Thyroid gland (tissue), 4 donors: ENCODE results near the gene TSPO. TPM values are rescaled to one million over a fixed set of nuclear protein-coding genes. Genes with fewer than 3 reads are reported as not detected.

Experiments used
- DNase-seq, 2 donors: peaks; one replicate each; pipeline ENCODE4 v3.0.0-alpha.2; 2019
- H3K27ac ChIP-seq, 3 donors: fragments of 200-600 bp; sonication (generic); 1 replicate in 2 of 3; 2 replicates in 1 of 3; pipeline ENCODE4 v1.5.1; 2016 to 2019; ENCODE audit warnings: mild to moderate bottlenecking in 1 of 3, moderate library complexity in 1 of 3
- H3K27me3 ChIP-seq: fragments of 200-600 bp; sonication (generic); one replicate; pipeline ENCODE4 v1.5.1; 2019
- H3K36me3 ChIP-seq, 2 donors: fragments of 200-600 bp; sonication (generic); one replicate each; pipeline ENCODE4 v1.5.1; 2016 to 2019
- H3K4me1 ChIP-seq, 2 donors: fragments of 200-600 bp; sonication (generic); one replicate each; pipeline ENCODE4 v1.5.1; 2017 to 2019
- H3K4me3 ChIP-seq, 3 donors: fragments of 200-600 bp; sonication (generic); replicated peaks in 1 of 3; 1 replicate in 2 of 3; 2 replicates in 1 of 3; pipeline ENCODE4 v1.5.1; 2016; ENCODE audit warnings: mild to moderate bottlenecking in 1 of 3
- H3K9me3 ChIP-seq: fragments of 200-600 bp; sonication (generic); one replicate; pipeline ENCODE4 v1.5.1; 2017
- POLR2A ChIP-seq, 2 donors: fragments of 450-650 bp; IDR thresholded peaks; one replicate each; pipeline ENCODE4 v1.6.1; 2017; ENCODE audit warnings: antibody characterized with exemption in 2 of 2, mild to moderate bottlenecking in 2 of 2, moderate library complexity in 1 of 2
- WGBS, 2 donors: methylation state at CpG; one replicate each; pipeline ENCODE4 v1.1.5; 2017; 5-methylcytosine and 5-hydroxymethylcytosine counted together
- intact Hi-C: fragments of 100-400 bp; cut with DNase I; formaldehyde crosslinking; loops from one replicate; pipeline ENCODE4 v1.15.1; 2023
- total RNA-seq, 4 donors: library from RNA; depleted of rRNA; stranded (reverse); fragments of >200 nt; gene quantifications; one replicate each; pipeline ENCODE4 v1.2.3, GENCODE V29; 2016
- TF ChIP-seq, protein P1 (sequence below), 6 experiments: fragments of 200-600 bp in 3 of 6; fragments of 450-650 bp in 3 of 6; sonication (generic) in 3 of 6; IDR thresholded peaks; one replicate each; pipeline ENCODE4 v1.5.1; 2016 to 2019; ENCODE audit warnings: antibody characterized with exemption in 6 of 6, mild to moderate bottlenecking in 2 of 6, inconsistent platforms in 1 of 6, moderate library complexity in 1 of 6

Gene TSPO
- total RNA-seq, 4 donors from 2014 or later = 87.4 to 234 (median 170) TPM

- Histone ChIP-seq H3K4me1 (no peaks in the 10 kb centered on the region), H3K4me3 (no peak overlapping the region), H3K36me3 (no peaks in the 10 kb centered on the region), H3K27me3 (no peaks in the 10 kb centered on the region), H3K27ac (no peak overlapping the region), H3K9me3 (no peaks in the 10 kb centered on the region)
- no peak for DNase-seq
- TF ChIP-seq, protein P1, sequence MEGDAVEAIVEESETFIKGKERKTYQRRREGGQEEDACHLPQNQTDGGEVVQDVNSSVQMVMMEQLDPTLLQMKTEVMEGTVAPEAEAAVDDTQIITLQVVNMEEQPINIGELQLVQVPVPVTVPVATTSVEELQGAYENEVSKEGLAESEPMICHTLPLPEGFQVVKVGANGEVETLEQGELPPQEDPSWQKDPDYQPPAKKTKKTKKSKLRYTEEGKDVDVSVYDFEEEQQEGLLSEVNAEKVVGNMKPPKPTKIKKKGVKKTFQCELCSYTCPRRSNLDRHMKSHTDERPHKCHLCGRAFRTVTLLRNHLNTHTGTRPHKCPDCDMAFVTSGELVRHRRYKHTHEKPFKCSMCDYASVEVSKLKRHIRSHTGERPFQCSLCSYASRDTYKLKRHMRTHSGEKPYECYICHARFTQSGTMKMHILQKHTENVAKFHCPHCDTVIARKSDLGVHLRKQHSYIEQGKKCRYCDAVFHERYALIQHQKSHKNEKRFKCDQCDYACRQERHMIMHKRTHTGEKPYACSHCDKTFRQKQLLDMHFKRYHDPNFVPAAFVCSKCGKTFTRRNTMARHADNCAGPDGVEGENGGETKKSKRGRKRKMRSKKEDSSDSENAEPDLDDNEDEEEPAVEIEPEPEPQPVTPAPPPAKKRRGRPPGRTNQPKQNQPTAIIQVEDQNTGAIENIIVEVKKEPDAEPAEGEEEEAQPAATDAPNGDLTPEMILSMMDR (IDR thresholded peaks at IDR 0.05) = no peak
- no peak for TF ChIP-seq POLR2A (IDR thresholded peaks at IDR 0.05)
- 72 to 85% methylated on average over 5 of the region's 5 CpGs for WGBS, 2 donors
- intact Hi-C loops = no loop called here
Observed at GRCh38 chr22:43205748-43206508, 54.6 kb downstream of the TSPO start.

GRCh38 chr22:43206509-43207161 is 55.3 kb downstream of the TSPO start:
- no peaks in the 10 kb centered on the region for H3K36me3 ChIP-seq
- no peak for DNase-seq
- H3K27me3 ChIP-seq = no peaks in the 10 kb centered on the region
- H3K4me1 ChIP-seq = no peaks in the 10 kb centered on the region
- TF ChIP-seq, protein P1 (IDR thresholded peaks at IDR 0.05) = no peak
- TF ChIP-seq POLR2A (IDR thresholded peaks at IDR 0.05) = no peak
- H3K4me3 ChIP-seq = no peak overlapping the region
- no peaks in the 10 kb centered on the region for H3K9me3 ChIP-seq
- no peak overlapping the region for H3K27ac ChIP-seq
- intact Hi-C loops = no loop called here
- WGBS, 2 donors = 71 to 72% methylated on average over 19 to 22 of the region's 23 CpGs

DNA sequence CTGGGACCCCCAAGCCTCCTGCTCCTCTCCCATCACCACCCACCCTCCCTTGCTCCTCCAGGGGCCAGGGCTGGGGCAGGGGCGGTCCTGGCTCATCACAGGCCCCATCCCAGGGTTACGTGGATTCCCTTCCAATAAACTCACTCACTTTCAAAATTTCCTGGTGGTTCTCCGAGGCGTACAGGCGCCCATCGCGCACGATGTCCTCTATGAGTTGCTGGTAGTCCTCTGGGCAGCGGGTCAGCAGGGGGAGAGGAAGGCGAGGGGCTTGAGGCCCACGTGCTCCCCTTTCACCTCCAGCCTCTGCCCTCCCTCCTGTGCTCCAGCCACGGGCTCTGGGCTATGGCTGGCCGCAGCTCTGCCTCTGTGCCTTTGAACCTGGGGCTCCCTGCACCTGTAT is 56.0 kb downstream of the TSPO start:
- intact Hi-C loops = no loop called here
- WGBS, 2 donors = 89% methylated on average over 12 to 13 of the region's 13 CpGs
- no peaks in the 10 kb centered on the region for H3K36me3 ChIP-seq
- H3K27me3 ChIP-seq = no peaks in the 10 kb centered on the region
- H3K9me3 ChIP-seq = no peaks in the 10 kb centered on the region
- no peak for DNase-seq
- TF ChIP-seq, protein P1 (IDR thresholded peaks at IDR 0.05) = no peak
- TF ChIP-seq POLR2A (IDR thresholded peaks at IDR 0.05) = no peak
- H3K4me1 ChIP-seq = no peaks in the 10 kb centered on the region
- H3K27ac ChIP-seq = no peak overlapping the region
- H3K4me3 ChIP-seq = no peak overlapping the region

GRCh38 chr22:43207849-43208702 is 56.7 kb downstream of the TSPO start:
- DNase-seq = no peak
- Histone ChIP-seq H3K4me3 (no peak overlapping the region), H3K4me1 (no peaks in the 10 kb centered on the region), H3K27ac (no peak overlapping the region), H3K27me3 (no peaks in the 10 kb centered on the region), H3K36me3 (no peaks in the 10 kb centered on the region), H3K9me3 (no peaks in the 10 kb centered on the region)
- 86 to 91% methylated on average over 24 to 26 of the region's 26 CpGs for WGBS, 2 donors
- no peak for TF ChIP-seq POLR2A (IDR thresholded peaks at IDR 0.05)
- TF ChIP-seq, protein P1 (IDR thresholded peaks at IDR 0.05) = no peak
- intact Hi-C loops = no loop called here
